Measurements from ENCODE around the gene BLOC1S1. TPM values are rescaled to one million over a fixed set of nuclear protein-coding genes. Genes with fewer than 3 reads are reported as not detected.

The BLOC1S1 gene
- total and polyA plus RNA-seq, 7 donors = 127 to 260 (median 185) TPM

DNA sequence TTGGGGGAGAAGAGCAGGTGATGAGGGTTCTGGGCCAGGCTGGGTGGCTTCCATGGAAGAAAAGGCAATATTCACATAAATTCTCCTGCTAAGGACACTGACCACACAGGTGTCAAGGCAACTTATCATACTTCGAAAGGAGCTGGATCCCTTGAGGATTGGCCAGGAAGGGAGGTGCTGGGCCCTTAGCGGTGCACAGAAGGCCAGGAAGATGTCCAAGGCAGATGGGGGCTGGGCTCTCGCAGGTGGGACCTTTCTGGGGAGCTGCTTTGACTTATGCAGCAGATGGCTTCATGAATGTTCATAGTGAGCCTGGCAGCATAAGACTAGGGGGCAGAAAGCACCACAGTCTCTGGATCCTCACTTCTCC is 9.1 kb downstream of the BLOC1S1 start:
- Histone ChIP-seq H3K4me3 (peak overlapping the region; percentile 29), H3K27ac (peak overlapping the region; percentile 92), H3K9me3 (no peaks in the 10 kb centered on the region), H3K27me3 (ENCODE audit: insufficient read depth in 3 of 3, low read length in 2 of 3) (no peaks in the 10 kb centered on the region), H3K36me3 (ENCODE audit: insufficient read depth in 1 of 2, low read depth in 1 of 2) (peaks cover 7 to 50% of the 10 kb centered on the region in 2 donors), H3K4me1 (peaks cover 78% of the 10 kb centered on the region)
- 20 to 32% (median 25%) methylated on average over 3 of the region's 3 CpGs for WGBS, 3 donors
- ATAC-seq (no peak), DNase-seq (peak; percentile 14 to 54)
- intact Hi-C loops (cut with DNase I) = no loop called here
- TF ChIP-seq, protein P1, sequence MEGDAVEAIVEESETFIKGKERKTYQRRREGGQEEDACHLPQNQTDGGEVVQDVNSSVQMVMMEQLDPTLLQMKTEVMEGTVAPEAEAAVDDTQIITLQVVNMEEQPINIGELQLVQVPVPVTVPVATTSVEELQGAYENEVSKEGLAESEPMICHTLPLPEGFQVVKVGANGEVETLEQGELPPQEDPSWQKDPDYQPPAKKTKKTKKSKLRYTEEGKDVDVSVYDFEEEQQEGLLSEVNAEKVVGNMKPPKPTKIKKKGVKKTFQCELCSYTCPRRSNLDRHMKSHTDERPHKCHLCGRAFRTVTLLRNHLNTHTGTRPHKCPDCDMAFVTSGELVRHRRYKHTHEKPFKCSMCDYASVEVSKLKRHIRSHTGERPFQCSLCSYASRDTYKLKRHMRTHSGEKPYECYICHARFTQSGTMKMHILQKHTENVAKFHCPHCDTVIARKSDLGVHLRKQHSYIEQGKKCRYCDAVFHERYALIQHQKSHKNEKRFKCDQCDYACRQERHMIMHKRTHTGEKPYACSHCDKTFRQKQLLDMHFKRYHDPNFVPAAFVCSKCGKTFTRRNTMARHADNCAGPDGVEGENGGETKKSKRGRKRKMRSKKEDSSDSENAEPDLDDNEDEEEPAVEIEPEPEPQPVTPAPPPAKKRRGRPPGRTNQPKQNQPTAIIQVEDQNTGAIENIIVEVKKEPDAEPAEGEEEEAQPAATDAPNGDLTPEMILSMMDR (IDR thresholded peaks at IDR 0.05) = no peak

DNA sequence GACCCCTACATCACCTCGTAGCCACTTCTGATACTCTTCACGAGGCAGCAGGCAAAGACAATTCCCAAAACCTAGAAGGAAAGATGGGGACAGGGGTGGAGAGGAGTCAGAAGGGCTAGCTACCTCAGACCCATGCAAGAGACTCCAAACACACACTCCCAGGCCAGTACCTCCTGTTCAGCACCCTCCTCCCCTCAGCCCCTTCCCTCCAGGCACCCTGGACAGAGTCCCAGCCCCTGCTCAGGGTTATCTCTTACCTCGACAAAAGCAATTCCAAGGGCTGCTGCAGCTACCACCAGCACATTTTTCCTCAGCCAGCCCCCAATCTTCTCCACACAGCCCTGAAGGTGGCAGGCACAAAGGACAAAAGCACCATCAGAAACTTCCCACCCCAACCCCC is 9.7 kb downstream of the BLOC1S1 start:
- Histone ChIP-seq H3K4me1 (peaks cover 79% of the 10 kb centered on the region), H3K27me3 (ENCODE audit: insufficient read depth in 3 of 3, low read length in 2 of 3) (no peaks in the 10 kb centered on the region), H3K4me3 (peak overlapping the region; percentile 98), H3K36me3 (ENCODE audit: insufficient read depth in 1 of 2, low read depth in 1 of 2) (peaks cover 7 to 50% of the 10 kb centered on the region in 2 donors), H3K27ac (peak overlapping the region; percentile 92), H3K9me3 (no peaks in the 10 kb centered on the region)
- ATAC-seq (no peak), DNase-seq (peak; percentile 4 to 46)
- TF ChIP-seq, protein P1 (IDR thresholded peaks at IDR 0.05) = no peak
- intact Hi-C loops (cut with DNase I) = no loop called here
- WGBS, 3 donors = 30 to 51% (median 33%) methylated on average over 3 of the region's 3 CpGs

DNA sequence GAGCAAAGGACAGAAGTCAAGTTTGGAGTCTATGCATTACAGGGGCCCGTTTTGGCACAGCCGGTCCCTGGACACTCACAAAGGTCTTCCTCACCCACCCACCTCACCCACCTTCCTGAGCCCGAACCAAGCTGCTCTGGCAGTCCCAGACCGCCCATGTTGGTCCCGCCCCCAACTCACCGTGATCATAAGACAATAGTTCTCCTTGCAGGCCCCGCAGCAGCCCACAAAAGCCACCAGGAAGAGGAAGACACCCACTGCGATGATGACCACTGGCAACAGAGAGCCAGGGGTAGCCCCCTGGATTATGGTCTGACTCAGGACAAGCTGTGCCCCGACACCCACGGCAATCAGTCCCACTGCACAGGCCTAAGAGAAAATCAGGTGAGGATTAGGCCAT is 11.1 kb downstream of the BLOC1S1 start:
- Histone ChIP-seq H3K9me3 (no peaks in the 10 kb centered on the region), H3K4me1 (peaks cover 70% of the 10 kb centered on the region), H3K36me3 (ENCODE audit: insufficient read depth in 1 of 2, low read depth in 1 of 2) (peaks cover 7 to 51% of the 10 kb centered on the region in 2 donors), H3K27me3 (ENCODE audit: insufficient read depth in 3 of 3, low read length in 2 of 3) (no peaks in the 10 kb centered on the region), H3K4me3 (peak overlapping the region; percentile 98), H3K27ac (peak overlapping the region; percentile 94)
- ATAC-seq (no peak), DNase-seq (peak; percentile 29 to 59)
- intact Hi-C loops (cut with DNase I) = no loop called here
- 32 to 46% (median 34%) methylated on average over 10 of the region's 10 CpGs for WGBS, 3 donors
- TF ChIP-seq, protein P1 (IDR thresholded peaks at IDR 0.05) = no peak

DNA sequence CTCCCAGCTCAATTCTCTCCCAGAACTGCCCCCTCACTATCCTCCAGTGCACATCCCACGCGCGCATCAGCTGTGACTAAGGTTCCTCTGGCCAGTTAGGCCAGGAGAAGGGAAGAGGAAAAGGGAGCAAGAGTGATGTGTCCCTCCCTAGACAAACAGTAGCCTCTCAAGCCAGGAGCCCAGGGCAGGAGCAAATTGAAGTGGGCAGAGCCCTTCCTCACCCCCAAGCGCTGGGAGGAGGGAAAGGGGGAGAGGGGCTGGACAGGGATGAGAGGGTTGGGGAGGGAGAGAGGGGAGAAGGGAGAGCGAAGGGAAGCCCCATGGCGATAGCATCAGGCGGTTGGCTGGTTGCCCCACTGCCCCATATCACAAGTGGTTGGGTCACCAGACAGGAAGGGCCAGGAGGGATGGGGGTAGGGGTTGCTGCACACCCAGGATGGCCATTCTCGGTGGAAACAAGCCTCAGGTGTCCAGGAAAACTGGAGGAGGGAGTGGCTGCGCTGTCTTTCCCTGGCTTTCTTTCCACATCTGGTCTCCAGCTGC is 11.9 kb downstream of the BLOC1S1 start:
- TF ChIP-seq, protein P1 (IDR thresholded peaks at IDR 0.05) = no peak
- peak; percentile 8 to 35 (median 12) for ATAC-seq
- 9 to 21% (median 12%) methylated on average over 8 to 9 of the region's 9 CpGs for WGBS, 3 donors
- H3K27ac ChIP-seq = peak overlapping the region; percentile 94
- DNase-seq = peak; percentile 73 to 88
- H3K4me3 ChIP-seq = peak overlapping the region; percentile 98
- no peaks in the 10 kb centered on the region for H3K9me3 ChIP-seq
- H3K4me1 ChIP-seq = peaks cover 62% of the 10 kb centered on the region
- peaks cover 7 to 53% of the 10 kb centered on the region in 2 donors for H3K36me3 ChIP-seq (ENCODE audit: insufficient read depth in 1 of 2, low read depth in 1 of 2)
- intact Hi-C loops (cut with DNase I) = loop anchor here in 1 of 2 donors (2.0 kb wide), 1 partner anchor 23 kb away; no protein-coding TSS in a partner anchor
- no peaks in the 10 kb centered on the region for H3K27me3 ChIP-seq (ENCODE audit: insufficient read depth in 3 of 3, low read length in 2 of 3)

Measured in psoas muscle (tissue), 8 donors.